H9 (cell line): ENCODE data around the gene DGCR2. TPM values are rescaled to one million over a fixed set of nuclear protein-coding genes. Genes with fewer than 3 reads are reported as not detected.

Experiments used
- DNase-seq: peaks from one replicate; pipeline ENCODE4 v3.0.0-alpha.2; 2017
- H2AFZ ChIP-seq: one replicate; pipeline ENCODE4 v1.6.1; 2013; ENCODE audit warnings: mild to moderate bottlenecking, low read length, control low read depth, moderate library complexity
- H2AK5ac ChIP-seq: 2 replicates; pipeline ENCODE4 v1.6.1; 2013; ENCODE audit warnings: low read length, control low read depth, mixed read lengths; ENCODE audit not compliant: insufficient read length
- H2BK120ac ChIP-seq: one replicate; pipeline ENCODE4 v1.6.1; 2013; ENCODE audit warnings: low read depth, mild to moderate bottlenecking, low read length, control low read depth, inconsistent platforms; ENCODE audit not compliant: poor library complexity, severe bottlenecking
- H2BK12ac ChIP-seq: 2 replicates; pipeline ENCODE4 v1.6.1; 2013; ENCODE audit warnings: low read length, control low read depth, mixed read lengths, low read depth; ENCODE audit not compliant: insufficient read length
- H2BK15ac ChIP-seq: 2 replicates; pipeline ENCODE4 v1.6.1; 2013; ENCODE audit warnings: low read depth, low read length, control low read depth
- H2BK20ac ChIP-seq: one replicate; pipeline ENCODE4 v1.6.1; 2013; ENCODE audit warnings: low read depth, mild to moderate bottlenecking, low read length, control low read depth, inconsistent platforms; ENCODE audit not compliant: poor library complexity, severe bottlenecking
- H2BK5ac ChIP-seq: 2 replicates; pipeline ENCODE4 v1.6.1; 2013; ENCODE audit warnings: low read length, control low read depth, mixed read lengths; ENCODE audit not compliant: insufficient read length
- H3K14ac ChIP-seq: 2 replicates; pipeline ENCODE4 v1.6.1; 2013; ENCODE audit warnings: low read length, control low read depth; ENCODE audit not compliant: insufficient read depth
- H3K18ac ChIP-seq: 2 replicates; pipeline ENCODE4 v1.6.1; 2013; ENCODE audit warnings: low read depth, mild to moderate bottlenecking, mixed read lengths, low read length, control low read depth; ENCODE audit not compliant: insufficient read length
- H3K23ac ChIP-seq: 2 replicates; pipeline ENCODE4 v1.6.1; 2013; ENCODE audit warnings: low read length, control low read depth, mixed read lengths, low read depth; ENCODE audit not compliant: insufficient read length
- H3K23me2 ChIP-seq: 2 replicates; pipeline ENCODE4 v1.6.1; 2013; ENCODE audit warnings: low read depth, mild to moderate bottlenecking, mixed read lengths, low read length, control low read depth; ENCODE audit not compliant: insufficient read length, poor library complexity, severe bottlenecking
- H3K27ac ChIP-seq: 2 replicates; pipeline ENCODE4 v1.5.1; 2013; ENCODE audit warnings: low read length, control low read depth, mixed read lengths, low read depth; ENCODE audit not compliant: insufficient read length
- H3K27me3 ChIP-seq: 2 replicates; pipeline ENCODE4 v1.6.1; 2013; ENCODE audit warnings: low read length, control low read depth, inconsistent platforms; ENCODE audit not compliant: insufficient read depth
- H3K4ac ChIP-seq: 2 replicates; pipeline ENCODE4 v1.6.1; 2013; ENCODE audit warnings: low read depth, mild to moderate bottlenecking, control low read depth, inconsistent platforms, low read length, moderate library complexity
- H3K4me1 ChIP-seq: 2 replicates; pipeline ENCODE4 v1.6.1; 2013; ENCODE audit warnings: low read length, control low read depth, inconsistent platforms; ENCODE audit not compliant: insufficient read depth
- H3K4me2 ChIP-seq: 2 replicates; pipeline ENCODE4 v1.6.1; 2013; ENCODE audit warnings: low read length, control low read depth, mixed read lengths; ENCODE audit not compliant: insufficient read length, insufficient read depth
- H3K56ac ChIP-seq: 2 replicates; pipeline ENCODE4 v1.6.1; 2013; ENCODE audit warnings: low read depth, mild to moderate bottlenecking, mixed read lengths, low read length, control low read depth; ENCODE audit not compliant: insufficient read length
- H3K79me1 ChIP-seq: 2 replicates; pipeline ENCODE4 v1.6.1; 2013; ENCODE audit warnings: low read depth, mild to moderate bottlenecking, moderate library complexity, low read length, control low read depth, inconsistent platforms; ENCODE audit not compliant: insufficient read depth, poor library complexity, severe bottlenecking
- H3K79me2 ChIP-seq: 2 replicates; pipeline ENCODE4 v1.6.1; 2013; ENCODE audit warnings: low read length, control low read depth, inconsistent platforms; ENCODE audit not compliant: insufficient read depth
- H3K9ac ChIP-seq: 2 replicates; pipeline ENCODE4 v1.6.1; 2013; ENCODE audit warnings: low read length, control low read depth, mixed read lengths; ENCODE audit not compliant: insufficient read length; ENCODE audit errors: extremely low read depth
- H3K9me3 ChIP-seq: one replicate; pipeline ENCODE4 v1.6.1; 2013; ENCODE audit warnings: low read depth, low read length, inconsistent platforms; ENCODE audit not compliant: control insufficient read depth
- H3T11ph ChIP-seq: one replicate; pipeline ENCODE4 v1.6.1; 2013; ENCODE audit warnings: mild to moderate bottlenecking, low read length, control low read depth, inconsistent platforms
- H4K20me1 ChIP-seq: one replicate; pipeline ENCODE4 v1.6.1; 2013; ENCODE audit not compliant: control insufficient read depth, insufficient read length, insufficient read depth
- H4K5ac ChIP-seq: 2 replicates; pipeline ENCODE4 v1.6.1; 2013; ENCODE audit warnings: low read depth, mild to moderate bottlenecking, mixed read lengths, low read length, control low read depth; ENCODE audit not compliant: insufficient read length
- H4K8ac ChIP-seq: replicated peaks from 2 replicates; pipeline ENCODE4 v1.6.1; 2013; ENCODE audit warnings: low read length, control low read depth, mixed read lengths, low read depth; ENCODE audit not compliant: insufficient read length
- H4K91ac ChIP-seq: 2 replicates; pipeline ENCODE4 v1.6.1; 2013; ENCODE audit warnings: low read depth, mild to moderate bottlenecking, moderate library complexity, mixed read lengths, low read length, control low read depth; ENCODE audit not compliant: insufficient read length
- H3K27ac Mint-ChIP-seq, 3 experiments: 2 replicates in 2 of 3; 3 replicates in 1 of 3; pipeline ENCODE4 v1.8.0; 2020 to 2021; ENCODE audit warnings: mixed read lengths in 3 of 3, mild to moderate bottlenecking in 1 of 3, moderate library complexity in 1 of 3
- H3K27me3 Mint-ChIP-seq: 2 replicates; pipeline ENCODE4 v1.8.0; 2021; ENCODE audit warnings: low read depth, mild to moderate bottlenecking, moderate library complexity, mixed read lengths
- H3K36me3 Mint-ChIP-seq, 3 experiments: 2 replicates in 2 of 3; 3 replicates in 1 of 3; pipeline ENCODE4 v1.8.0; 2020 to 2021; ENCODE audit warnings: low read depth in 3 of 3, mixed read lengths in 3 of 3; ENCODE audit not compliant: insufficient read depth in 1 of 3
- H3K4me1 Mint-ChIP-seq, 2 experiments: 2 replicates each; pipeline ENCODE4 v1.8.0; 2020; ENCODE audit warnings: mixed read lengths in 2 of 2
- H3K4me3 Mint-ChIP-seq, 2 experiments: 2 replicates in 1 of 2; 3 replicates in 1 of 2; pipeline ENCODE4 v1.8.0; 2020 to 2021; ENCODE audit warnings: mild to moderate bottlenecking in 2 of 2, mixed read lengths in 2 of 2, moderate library complexity in 1 of 2
- H3K9me3 Mint-ChIP-seq, 2 experiments: 2 replicates in 1 of 2; 3 replicates in 1 of 2; pipeline ENCODE4 v1.8.0; 2020; ENCODE audit warnings: mild to moderate bottlenecking in 2 of 2, mixed read lengths in 2 of 2, moderate library complexity in 1 of 2
- WGBS: extraction: QIAGEN DNeasy Blood & Tissue Kit; methylation state at CpG from one replicate; pipeline ENCODE4 v1.1.7; 2013; ENCODE audit warnings: missing lambda C conversion rate, low lambda C conversion rate, mixed read lengths; ENCODE audit not compliant: insufficient read length; ENCODE audit errors: extremely low coverage; 5-methylcytosine and 5-hydroxymethylcytosine counted together
- total RNA-seq: library from RNA; stranded (reverse); gene quantifications from 2 replicates; pipeline ENCODE4 v1.2.1, GENCODE V29; 2021
- TF ChIP-seq, protein P1 (sequence below): fragments of 200-600 bp; sonication (generic); conservative IDR thresholded peaks from 3 replicates; pipeline ENCODE4 v1.8.0; 2021; ENCODE audit warnings: antibody characterized with exemption, mild to moderate bottlenecking

The DGCR2 gene
- total RNA-seq, 1 experiment from 2014 or later = 47.2 TPM

DNA sequence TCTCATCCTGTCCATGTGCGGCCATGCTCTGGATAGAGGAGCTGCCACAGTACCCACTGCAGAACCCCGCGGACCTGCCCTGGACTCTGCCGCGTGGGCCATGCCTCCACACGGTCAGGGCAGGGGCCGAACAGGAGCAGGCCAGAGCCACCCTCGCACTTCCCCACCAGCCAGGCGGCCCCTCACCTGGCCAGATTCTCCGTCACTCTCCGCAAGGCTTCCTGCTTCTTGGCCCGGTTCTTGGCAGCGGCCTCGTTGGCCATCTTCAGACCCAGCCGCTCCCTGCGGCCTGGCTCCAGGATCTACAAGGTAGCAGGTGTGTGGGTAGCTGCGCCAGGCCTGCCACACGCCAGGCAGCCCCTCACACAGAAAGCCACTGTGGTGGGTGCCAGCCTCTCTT is 12.7 kb upstream of the DGCR2 start:
- H3K27me3 ChIP-seq = no peaks in the 10 kb centered on the region
- H2AFZ ChIP-seq = no peak overlapping the region
- no peaks in the 10 kb centered on the region for H3K79me1 ChIP-seq
- no peaks in the 10 kb centered on the region for H4K20me1 ChIP-seq
- H3K79me2 ChIP-seq = no peaks in the 10 kb centered on the region
- no peak overlapping the region for H2AK5ac ChIP-seq
- H3K23ac ChIP-seq = no peak overlapping the region
- H2BK5ac ChIP-seq = no peak overlapping the region
- H3K23me2 ChIP-seq = no peaks in the 10 kb centered on the region
- Mint-ChIP-seq H3K36me3 (peaks cover 24 to 72% (median 53%) of the 10 kb centered on the region in 3 experiments), H3K9me3 (no peaks in the 10 kb centered on the region), H3K27me3 (no peaks in the 10 kb centered on the region), H3K4me1 (no peaks in the 10 kb centered on the region; a peak in 1 of 4 replicates), H3K4me3 (no peak overlapping the region), H3K27ac (no peak overlapping the region)
- H3K4me2 ChIP-seq = no peak overlapping the region
- no peak overlapping the region for H4K8ac ChIP-seq
- H3K4me1 ChIP-seq = no peaks in the 10 kb centered on the region
- H3K27ac ChIP-seq = no peak overlapping the region
- H2BK15ac ChIP-seq = no peak overlapping the region
- TF ChIP-seq, protein P1, sequence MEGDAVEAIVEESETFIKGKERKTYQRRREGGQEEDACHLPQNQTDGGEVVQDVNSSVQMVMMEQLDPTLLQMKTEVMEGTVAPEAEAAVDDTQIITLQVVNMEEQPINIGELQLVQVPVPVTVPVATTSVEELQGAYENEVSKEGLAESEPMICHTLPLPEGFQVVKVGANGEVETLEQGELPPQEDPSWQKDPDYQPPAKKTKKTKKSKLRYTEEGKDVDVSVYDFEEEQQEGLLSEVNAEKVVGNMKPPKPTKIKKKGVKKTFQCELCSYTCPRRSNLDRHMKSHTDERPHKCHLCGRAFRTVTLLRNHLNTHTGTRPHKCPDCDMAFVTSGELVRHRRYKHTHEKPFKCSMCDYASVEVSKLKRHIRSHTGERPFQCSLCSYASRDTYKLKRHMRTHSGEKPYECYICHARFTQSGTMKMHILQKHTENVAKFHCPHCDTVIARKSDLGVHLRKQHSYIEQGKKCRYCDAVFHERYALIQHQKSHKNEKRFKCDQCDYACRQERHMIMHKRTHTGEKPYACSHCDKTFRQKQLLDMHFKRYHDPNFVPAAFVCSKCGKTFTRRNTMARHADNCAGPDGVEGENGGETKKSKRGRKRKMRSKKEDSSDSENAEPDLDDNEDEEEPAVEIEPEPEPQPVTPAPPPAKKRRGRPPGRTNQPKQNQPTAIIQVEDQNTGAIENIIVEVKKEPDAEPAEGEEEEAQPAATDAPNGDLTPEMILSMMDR = no peak
- H3K14ac ChIP-seq = no peak overlapping the region
- no peak overlapping the region for H2BK120ac ChIP-seq
- WGBS = no CpG with 5 or more reads among the region's 18 CpGs
- no peak overlapping the region for H4K91ac ChIP-seq
- no peak overlapping the region for H2BK12ac ChIP-seq
- H4K5ac ChIP-seq = no peak overlapping the region
- no peaks in the 10 kb centered on the region for H3K9me3 ChIP-seq
- H3K9ac ChIP-seq = no peak overlapping the region
- DNase-seq = no peak
- H3K4ac ChIP-seq = no peak overlapping the region
- H2BK20ac ChIP-seq = no peak overlapping the region
- H3T11ph ChIP-seq = no peak overlapping the region
- H3K56ac ChIP-seq = no peak overlapping the region
- no peak overlapping the region for H3K18ac ChIP-seq
